Epithelial cell of esophagus (primary cell): ENCODE measurements around the gene KAT5.
"Not testable (repeated sequence)": the region's sequence is repeated elsewhere in the genome, so short reads cannot be mapped to it uniquely, and the experiment has no call there.

Experiments
- DNase-seq: peaks from one replicate; pipeline ENCODE4 v3.0.0; 2010; ENCODE audit warnings: low read depth
- H3K4me3 ChIP-seq: 2 replicates; pipeline ENCODE4 v1.5.1; 2011; ENCODE audit warnings: mild to moderate bottlenecking, low read length, control low read depth
- TF ChIP-seq, protein P1 (sequence below): IDR thresholded peaks from 2 replicates; pipeline ENCODE4 v1.5.1; 2011; ENCODE audit warnings: low read depth, mild to moderate bottlenecking, low read length, control low read depth, inconsistent platforms; ENCODE audit not compliant: insufficient read depth; ENCODE audit errors: missing control alignments

Gene KAT5

DNA sequence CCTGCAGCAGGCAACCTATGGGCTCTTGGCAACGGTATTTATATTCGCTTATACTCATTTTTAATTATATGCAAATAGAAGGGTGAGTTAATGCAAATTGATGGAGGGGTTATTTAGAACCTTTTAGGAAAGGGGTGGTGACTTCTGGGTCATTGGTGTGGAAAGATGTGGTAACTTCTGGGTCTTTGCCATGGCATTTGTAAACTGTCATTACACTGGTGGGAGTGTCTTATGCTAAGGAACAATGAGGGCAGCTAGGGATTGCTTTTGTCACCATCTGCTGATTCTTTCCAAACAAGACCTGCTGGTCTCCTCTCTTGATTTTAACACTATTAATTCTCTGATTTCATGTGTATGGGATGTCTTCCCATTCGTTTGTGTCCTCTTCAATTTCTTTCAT, 11.7 kb upstream of the KAT5 start:
- H3K4me3 ChIP-seq = no peak overlapping the region
- TF ChIP-seq, protein P1, sequence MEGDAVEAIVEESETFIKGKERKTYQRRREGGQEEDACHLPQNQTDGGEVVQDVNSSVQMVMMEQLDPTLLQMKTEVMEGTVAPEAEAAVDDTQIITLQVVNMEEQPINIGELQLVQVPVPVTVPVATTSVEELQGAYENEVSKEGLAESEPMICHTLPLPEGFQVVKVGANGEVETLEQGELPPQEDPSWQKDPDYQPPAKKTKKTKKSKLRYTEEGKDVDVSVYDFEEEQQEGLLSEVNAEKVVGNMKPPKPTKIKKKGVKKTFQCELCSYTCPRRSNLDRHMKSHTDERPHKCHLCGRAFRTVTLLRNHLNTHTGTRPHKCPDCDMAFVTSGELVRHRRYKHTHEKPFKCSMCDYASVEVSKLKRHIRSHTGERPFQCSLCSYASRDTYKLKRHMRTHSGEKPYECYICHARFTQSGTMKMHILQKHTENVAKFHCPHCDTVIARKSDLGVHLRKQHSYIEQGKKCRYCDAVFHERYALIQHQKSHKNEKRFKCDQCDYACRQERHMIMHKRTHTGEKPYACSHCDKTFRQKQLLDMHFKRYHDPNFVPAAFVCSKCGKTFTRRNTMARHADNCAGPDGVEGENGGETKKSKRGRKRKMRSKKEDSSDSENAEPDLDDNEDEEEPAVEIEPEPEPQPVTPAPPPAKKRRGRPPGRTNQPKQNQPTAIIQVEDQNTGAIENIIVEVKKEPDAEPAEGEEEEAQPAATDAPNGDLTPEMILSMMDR = no peak
- DNase-seq = no peak

DNA sequence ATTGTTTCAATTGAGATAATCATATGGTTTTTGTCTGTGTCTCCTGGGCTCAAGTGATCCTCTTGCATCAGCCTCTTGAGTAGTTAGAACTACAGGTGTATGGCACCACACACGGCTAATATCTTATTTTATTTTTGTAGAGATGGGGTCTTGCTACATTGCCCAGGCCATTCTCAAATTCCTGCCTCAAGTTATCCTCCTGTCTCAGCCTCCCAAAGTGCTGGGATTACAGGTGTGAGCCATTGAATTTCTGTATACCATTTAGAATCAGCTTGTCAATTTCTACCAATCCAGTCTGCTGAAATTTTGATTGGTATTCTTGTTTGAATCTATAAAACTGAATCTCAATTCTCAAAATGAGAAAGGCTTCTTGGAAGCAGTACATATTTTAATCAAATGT, 10.4 kb upstream of the KAT5 start:
- H3K4me3 ChIP-seq = no peak overlapping the region
- TF ChIP-seq, protein P1 = no peak
- no peak for DNase-seq

DNA sequence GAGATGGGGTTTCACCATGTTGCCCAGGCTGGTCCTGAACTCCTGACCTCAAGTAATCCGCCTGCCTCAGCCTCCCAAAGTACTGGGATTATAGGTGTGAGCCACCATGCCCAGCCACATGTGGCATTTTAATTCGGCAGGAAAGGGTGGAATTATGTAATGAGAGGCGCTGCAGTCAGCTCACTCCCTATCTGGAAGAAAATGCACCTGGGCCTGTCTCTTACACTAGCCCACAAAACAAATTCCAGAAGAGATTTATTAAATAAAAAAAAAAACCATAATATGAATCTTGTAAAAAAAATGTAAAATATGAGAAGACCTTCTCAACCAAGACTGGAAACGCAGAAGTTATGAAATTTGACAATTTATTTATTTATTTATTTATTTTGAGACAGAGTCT, 8.2 kb upstream of the KAT5 start:
- TF ChIP-seq, protein P1 = no peak
- no peak for DNase-seq
- H3K4me3 ChIP-seq = no peak overlapping the region

DNA sequence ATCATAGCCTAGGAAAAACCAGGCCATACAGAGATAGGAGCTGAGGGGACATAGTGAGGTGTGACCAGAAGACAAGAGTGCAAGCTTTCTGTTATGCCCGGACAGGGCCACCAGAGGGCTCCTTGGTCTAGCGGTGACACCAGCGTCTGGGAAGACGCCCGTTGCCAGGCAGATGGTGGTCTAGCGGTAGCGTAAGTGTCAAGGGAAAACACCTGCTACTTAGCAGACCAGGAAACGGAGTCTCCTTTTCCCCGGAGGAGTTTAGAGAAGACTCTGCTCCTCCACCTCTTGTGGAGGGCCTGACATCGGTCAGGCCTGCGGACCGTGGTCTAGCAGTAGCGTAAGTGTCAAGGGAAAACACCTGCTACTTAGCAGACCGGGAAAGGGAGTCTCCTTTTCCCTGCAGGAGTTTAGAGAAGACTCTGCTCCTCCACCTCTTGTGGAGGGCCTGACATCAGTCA, 5.7 kb upstream of the KAT5 start:
- peak; percentile 30 for DNase-seq
- TF ChIP-seq, protein P1 = peak; percentile 55
- not testable (repeated sequence) for H3K4me3 ChIP-seq

DNA sequence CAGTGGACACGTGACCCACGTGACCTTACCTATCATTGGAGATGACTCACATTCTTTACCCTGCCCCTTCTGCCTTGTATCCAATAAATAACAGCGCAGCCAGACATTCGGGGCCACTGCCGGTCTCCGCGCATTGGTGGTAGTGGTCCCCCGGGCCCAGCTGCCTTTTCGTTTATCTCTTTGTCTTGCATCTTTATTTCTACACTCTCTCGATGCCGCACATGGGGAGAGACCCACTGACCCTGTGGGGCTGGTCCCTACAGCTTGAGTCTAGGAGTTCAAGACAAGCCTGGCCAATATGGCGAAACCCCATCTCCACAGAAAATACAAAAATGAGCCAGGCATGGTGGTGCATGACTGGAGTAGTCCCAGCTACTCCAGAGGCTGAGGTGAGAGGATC, 5.0 kb upstream of the KAT5 start:
- H3K4me3 ChIP-seq, DNase-seq: not testable (repeated sequence)

DNA sequence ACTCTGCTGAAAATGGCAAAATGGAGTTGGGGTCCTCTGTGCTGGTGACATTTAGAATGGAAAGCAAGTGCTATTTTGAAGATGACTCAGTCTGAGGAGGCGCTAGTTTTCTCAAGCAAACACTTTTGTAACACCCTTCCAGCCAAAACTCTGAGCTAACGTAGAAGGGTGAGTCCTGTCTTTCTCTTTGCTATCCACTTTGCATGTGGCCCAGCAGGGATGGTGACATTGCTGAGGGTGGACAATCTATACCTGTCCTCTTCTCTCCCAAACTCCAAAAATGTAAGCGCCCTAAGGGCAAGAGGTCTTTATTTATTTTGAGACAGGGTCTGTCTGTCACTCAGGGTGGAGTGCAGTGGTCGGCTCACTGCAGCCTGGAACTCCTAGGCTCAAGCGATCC, 3.6 kb upstream of the KAT5 start:
- H3K4me3 ChIP-seq = no peak overlapping the region
- no peak for DNase-seq
- TF ChIP-seq, protein P1 = no peak

DNA sequence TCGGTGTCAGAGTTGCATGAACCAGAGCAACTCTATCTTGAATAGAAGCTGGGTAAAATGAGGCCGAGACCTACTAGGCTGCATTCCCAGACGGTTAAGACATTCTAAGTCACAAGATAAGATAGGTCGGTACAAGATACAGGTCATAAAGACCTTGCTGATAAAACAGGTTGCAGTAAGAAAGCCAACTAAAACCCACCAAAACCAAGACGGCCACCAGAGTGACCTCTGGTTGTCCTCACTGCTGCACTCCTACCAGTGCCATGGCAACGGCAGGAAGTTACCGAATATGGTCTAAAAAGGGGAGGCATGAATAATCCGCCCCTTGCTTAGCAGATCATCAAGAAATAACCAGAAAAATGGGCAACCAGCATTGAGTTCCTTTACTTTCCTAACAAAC, 2.4 kb upstream of the KAT5 start:
- H3K4me3 ChIP-seq = no peak overlapping the region
- TF ChIP-seq, protein P1 = no peak
- no peak for DNase-seq

DNA sequence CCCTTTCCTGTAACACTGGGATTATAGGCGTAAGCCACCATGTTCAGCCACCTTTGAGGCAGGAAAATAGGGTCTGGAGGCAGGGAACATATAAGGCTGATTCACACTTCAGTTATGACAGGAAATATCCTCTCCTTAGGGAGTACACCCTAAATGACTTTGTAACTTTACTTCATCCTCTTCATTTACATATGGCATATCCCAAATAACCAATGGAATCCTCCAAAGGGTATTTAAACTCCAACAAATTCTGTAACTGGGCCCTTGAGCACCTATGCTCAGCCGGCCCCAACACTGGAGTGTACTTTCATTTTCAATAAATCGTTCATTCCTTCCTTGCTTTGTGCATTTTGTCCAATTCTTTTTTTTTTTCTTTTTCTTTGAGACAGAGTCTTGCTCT, 1.6 kb upstream of the KAT5 start:
- DNase-seq = no peak
- no peak overlapping the region for H3K4me3 ChIP-seq
- TF ChIP-seq, protein P1 = no peak
